ENCODE data around the gene SUPT6H. TPM values are rescaled to one million over a fixed set of nuclear protein-coding genes. Genes with fewer than 3 reads are reported as not detected.
A peak's percentile ranks its signal among the peaks of the same experiment; 100 is the strongest.

The SUPT6H gene
- total RNA-seq, 1 donor from 2014 or later: 29.9 TPM

GRCh38 chr17:28703552-28704218, 41.7 kb downstream of the SUPT6H start:
- no peaks in the 10 kb centered on the region for H3K9me3 ChIP-seq (ENCODE audit: low read depth)
- H3K4me3 Mint-ChIP-seq: peak overlapping the region; percentile 67
- H3K27me3 ChIP-seq: no peaks in the 10 kb centered on the region
- no peak overlapping the region for H3K4me3 ChIP-seq
- peaks cover 21% of the 10 kb centered on the region for H3K36me3 Mint-ChIP-seq
- peaks cover 20% of the 10 kb centered on the region for H3K4me1 ChIP-seq
- no peaks in the 10 kb centered on the region for H3K36me3 ChIP-seq
- H2AFZ ChIP-seq (replicated peaks): no peak overlapping the region
- H3K27ac Mint-ChIP-seq: peak overlapping the region; percentile 81
- H3K79me2 ChIP-seq (ENCODE audit: low read depth): peaks cover 4% of the 10 kb centered on the region
- peaks cover 40% of the 10 kb centered on the region for H4K20me1 ChIP-seq (ENCODE audit: low read depth)
- no peaks in the 10 kb centered on the region for H3K9me3 Mint-ChIP-seq
- H3F3A ChIP-seq (ENCODE audit: low read depth): peaks cover 30% of the 10 kb centered on the region
- H3K4me2 ChIP-seq: no peak overlapping the region
- H3K27ac ChIP-seq: peak overlapping the region; percentile 78
- H3K27me3 Mint-ChIP-seq (ENCODE audit: insufficient read depth, low read depth): peaks cover 8% of the 10 kb centered on the region
- H3K4me1 Mint-ChIP-seq: peaks cover 32% of the 10 kb centered on the region
- H3K9ac ChIP-seq: peak overlapping the region; percentile 60
- no peak for DNase-seq (ENCODE audit: low spot score)
- TF ChIP-seq EZH2 (IDR thresholded peaks at IDR 0.05): no peak
- no peak for TF ChIP-seq CTCF (IDR thresholded peaks at IDR 0.05)
- TF ChIP-seq EZH2phosphoT487 (IDR thresholded peaks at IDR 0.05): no peak

DNA sequence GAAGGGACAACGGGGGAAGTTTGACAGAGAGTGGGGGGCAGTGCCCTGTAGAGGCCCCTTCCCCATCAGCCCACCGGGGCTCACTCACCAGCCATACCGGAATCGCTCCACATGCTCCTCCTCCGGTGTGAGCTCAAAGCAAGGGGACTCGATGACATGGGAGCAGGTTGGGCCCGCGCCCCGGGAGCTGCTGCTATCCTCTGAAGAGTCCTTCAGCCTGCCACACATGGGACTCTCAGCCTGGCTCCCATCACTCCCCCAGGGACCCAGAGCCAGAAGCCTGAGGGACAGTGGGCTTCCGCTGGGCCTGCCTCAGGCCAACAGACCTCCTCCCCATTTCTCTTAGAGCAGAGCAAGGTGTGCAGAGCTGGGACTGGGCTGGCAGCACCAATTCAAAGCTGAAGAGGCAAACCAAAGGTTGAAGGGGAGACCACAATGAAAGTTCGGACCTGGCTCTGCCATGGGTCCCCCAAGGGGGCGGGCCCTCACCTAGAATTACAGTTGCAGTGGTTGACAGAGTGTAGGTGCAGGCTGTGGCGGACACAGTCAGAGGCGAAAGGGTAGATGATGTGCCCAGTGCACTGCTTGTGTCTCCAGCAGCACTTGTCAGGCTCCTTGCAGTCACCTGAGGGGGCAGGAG, 42.3 kb downstream of the SUPT6H start:
- Mint-ChIP-seq H3K4me3 (no peak overlapping the region), H3K27ac (peak overlapping the region; percentile 74), H3K4me1 (peaks cover 32% of the 10 kb centered on the region), H3K36me3 (peaks cover 20% of the 10 kb centered on the region), H3K27me3 (ENCODE audit: insufficient read depth, low read depth) (peaks cover 10% of the 10 kb centered on the region), H3K9me3 (no peaks in the 10 kb centered on the region)
- Histone ChIP-seq H3K27ac (no peak overlapping the region), H3K4me2 (no peak overlapping the region), H3K36me3 (no peaks in the 10 kb centered on the region), H3K9ac (no peak overlapping the region), H3K79me2 (ENCODE audit: low read depth) (peaks cover 10% of the 10 kb centered on the region), H3K27me3 (no peaks in the 10 kb centered on the region), H3K9me3 (ENCODE audit: low read depth) (no peaks in the 10 kb centered on the region), H3K4me3 (no peak overlapping the region), H3F3A (ENCODE audit: low read depth) (peaks cover 30% of the 10 kb centered on the region), H2AFZ (replicated peaks) (no peak overlapping the region), H4K20me1 (ENCODE audit: low read depth) (peaks cover 40% of the 10 kb centered on the region), H3K4me1 (peaks cover 20% of the 10 kb centered on the region)
- no peak for DNase-seq (ENCODE audit: low spot score)
- no peak for TF ChIP-seq CTCF (IDR thresholded peaks at IDR 0.05)
- TF ChIP-seq EZH2phosphoT487 (IDR thresholded peaks at IDR 0.05): no peak
- TF ChIP-seq EZH2 (IDR thresholded peaks at IDR 0.05): no peak

DNA sequence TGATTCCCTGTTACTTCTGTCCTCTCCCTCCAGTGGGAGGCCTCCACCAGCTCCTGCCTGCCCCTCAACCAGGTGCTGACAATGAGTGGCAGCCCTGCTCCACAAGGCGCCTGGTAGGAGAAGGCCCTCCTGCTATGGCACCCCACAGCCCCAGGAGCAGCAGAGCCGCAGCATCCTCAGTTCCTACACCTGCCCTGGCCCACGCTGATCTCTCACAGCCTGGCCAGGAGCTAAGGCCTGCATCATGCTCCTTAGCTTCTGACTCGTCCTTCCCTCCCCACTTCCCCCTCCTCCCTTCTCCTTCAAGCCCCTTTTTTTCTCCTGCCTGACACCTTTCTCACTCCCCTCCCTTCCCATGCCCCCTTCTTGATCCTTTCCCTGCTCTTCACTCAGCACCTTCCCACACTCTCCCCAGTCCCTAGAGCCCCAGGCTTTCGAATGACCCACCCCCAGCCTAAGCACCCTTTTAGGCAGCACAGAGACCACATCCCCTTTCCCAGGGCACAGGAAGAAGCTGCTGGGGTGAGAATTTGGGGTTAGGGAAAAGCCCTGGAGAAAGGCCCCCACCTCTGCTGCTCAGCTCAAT, 43.2 kb downstream of the SUPT6H start:
- peaks cover 16% of the 10 kb centered on the region for H3K36me3 Mint-ChIP-seq
- peak overlapping the region; percentile 78 for H3K27ac Mint-ChIP-seq
- peaks cover 13% of the 10 kb centered on the region for H3K27me3 Mint-ChIP-seq (ENCODE audit: insufficient read depth, low read depth)
- TF ChIP-seq CTCF (IDR thresholded peaks at IDR 0.05) (no peak), EZH2 (IDR thresholded peaks at IDR 0.05) (no peak), EZH2phosphoT487 (IDR thresholded peaks at IDR 0.05) (no peak)
- H3K36me3 ChIP-seq: no peaks in the 10 kb centered on the region
- H3K4me3 ChIP-seq: no peak overlapping the region
- peaks cover 18% of the 10 kb centered on the region for H3K79me2 ChIP-seq (ENCODE audit: low read depth)
- no peaks in the 10 kb centered on the region for H3K9me3 Mint-ChIP-seq
- H3K27me3 ChIP-seq: no peaks in the 10 kb centered on the region
- H3K9me3 ChIP-seq (ENCODE audit: low read depth): no peaks in the 10 kb centered on the region
- peak overlapping the region; percentile 37 for H3K9ac ChIP-seq
- H3K27ac ChIP-seq: peak overlapping the region; percentile 63
- no peak overlapping the region for H2AFZ ChIP-seq (replicated peaks)
- no peak for DNase-seq (ENCODE audit: low spot score)
- H3F3A ChIP-seq (ENCODE audit: low read depth): peaks cover 37% of the 10 kb centered on the region
- no peak overlapping the region for H3K4me2 ChIP-seq
- peaks cover 40% of the 10 kb centered on the region for H4K20me1 ChIP-seq (ENCODE audit: low read depth)
- peaks cover 34% of the 10 kb centered on the region for H3K4me1 Mint-ChIP-seq
- H3K4me1 ChIP-seq: peaks cover 20% of the 10 kb centered on the region
- H3K4me3 Mint-ChIP-seq: no peak overlapping the region

Data from neural progenitor cell (in vitro differentiated cells).